Spleen (tissue), 7 donors: ENCODE results near the gene TRPV4.

Experiments used
- POLR2A ChIP-seq, 3 donors: fragments of 450-650 bp; IDR thresholded peaks; one replicate each; pipeline ENCODE4 v1.5.1; 2017; ENCODE audit warnings: antibody characterized with exemption in 3 of 3, mild to moderate bottlenecking in 1 of 3
- POLR2AphosphoS5 ChIP-seq, 3 donors: sonication (generic); formaldehyde crosslinking; IDR thresholded peaks; one replicate each; pipeline ENCODE4 v1.5.1; 2017; ENCODE audit warnings: antibody characterized with exemption in 3 of 3
- TF ChIP-seq, protein P1 (sequence below), 11 experiments: fragments of 200-600 bp in 7 of 11; fragments of 450-650 bp in 4 of 11; sonication (generic) in 4 of 11; IDR thresholded peaks in 8 of 11; conservative IDR thresholded peaks in 3 of 11; 1 replicate in 7 of 11; 2 replicates in 4 of 11; pipeline versions ENCODE4 v1.4.0 to v1.8.0; 2016 to 2021; ENCODE audit warnings: antibody characterized with exemption in 11 of 11, inconsistent platforms in 4 of 11, mild to moderate bottlenecking in 1 of 11
- donor health status: DM: no; HTN: no; CAD: no; lungs with moderate emphysema.
- donor health status: DM: no; HTN: no; CAD: no.
- donor health status: DM: no; HTN: no; CAD: no.

DNA sequence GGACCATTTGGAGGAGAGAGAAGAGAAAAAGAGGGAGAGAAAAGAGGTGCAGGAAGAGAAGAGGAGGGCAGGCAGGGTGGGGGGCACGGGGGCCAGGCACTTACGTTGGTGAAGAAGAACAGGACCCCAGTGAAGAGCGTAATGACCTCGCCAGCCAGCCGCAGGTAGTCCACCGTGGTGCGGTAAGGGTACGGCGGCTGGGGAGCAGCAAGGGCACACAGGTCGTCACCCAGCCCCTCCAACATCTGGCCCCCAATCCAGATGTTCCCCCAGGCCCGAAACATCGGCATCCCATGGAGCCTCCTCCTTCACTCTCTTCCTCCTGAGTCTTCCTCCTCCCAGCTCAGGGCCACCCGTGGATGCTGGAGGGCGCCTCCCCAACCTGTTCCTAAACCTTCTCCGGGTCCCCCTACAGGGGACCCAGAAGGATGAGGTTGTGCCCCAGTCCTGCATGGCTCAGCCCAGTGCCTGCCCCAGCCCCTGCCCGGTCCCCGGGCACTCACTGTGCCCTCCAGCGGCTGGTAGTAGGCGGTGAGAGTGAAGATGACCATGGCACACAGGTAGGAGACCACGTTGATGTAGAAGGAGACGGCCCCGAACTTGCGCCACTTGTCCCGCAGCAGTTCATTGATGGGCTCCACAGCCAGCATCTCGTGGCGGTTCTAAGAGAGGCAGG lies 39.2 kb downstream of the TRPV4 start:
- TF ChIP-seq POLR2AphosphoS5 (IDR thresholded peaks at IDR 0.05) = no peak
- TF ChIP-seq, protein P1, sequence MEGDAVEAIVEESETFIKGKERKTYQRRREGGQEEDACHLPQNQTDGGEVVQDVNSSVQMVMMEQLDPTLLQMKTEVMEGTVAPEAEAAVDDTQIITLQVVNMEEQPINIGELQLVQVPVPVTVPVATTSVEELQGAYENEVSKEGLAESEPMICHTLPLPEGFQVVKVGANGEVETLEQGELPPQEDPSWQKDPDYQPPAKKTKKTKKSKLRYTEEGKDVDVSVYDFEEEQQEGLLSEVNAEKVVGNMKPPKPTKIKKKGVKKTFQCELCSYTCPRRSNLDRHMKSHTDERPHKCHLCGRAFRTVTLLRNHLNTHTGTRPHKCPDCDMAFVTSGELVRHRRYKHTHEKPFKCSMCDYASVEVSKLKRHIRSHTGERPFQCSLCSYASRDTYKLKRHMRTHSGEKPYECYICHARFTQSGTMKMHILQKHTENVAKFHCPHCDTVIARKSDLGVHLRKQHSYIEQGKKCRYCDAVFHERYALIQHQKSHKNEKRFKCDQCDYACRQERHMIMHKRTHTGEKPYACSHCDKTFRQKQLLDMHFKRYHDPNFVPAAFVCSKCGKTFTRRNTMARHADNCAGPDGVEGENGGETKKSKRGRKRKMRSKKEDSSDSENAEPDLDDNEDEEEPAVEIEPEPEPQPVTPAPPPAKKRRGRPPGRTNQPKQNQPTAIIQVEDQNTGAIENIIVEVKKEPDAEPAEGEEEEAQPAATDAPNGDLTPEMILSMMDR (IDR thresholded peaks at IDR 0.05 in 8 of 11, conservative IDR thresholded peaks at IDR 0.05 in 3 of 11) = no peak
- no peak for TF ChIP-seq POLR2A (IDR thresholded peaks at IDR 0.05)
